GM11168 (cell line): ENCODE measurements around the gene LELP1.
"Not testable (repeated sequence)": the region's sequence is repeated elsewhere in the genome, so short reads cannot be mapped to it uniquely, and the experiment has no call there.

ENCODE experiments used
- in situ Hi-C: fragments of 300-500 bp; cut with MboI; formaldehyde crosslinking; loops from one replicate; pipeline ENCODE4 v1.12.0; 2022; ENCODE audit warnings: low sequenced_read_pairs; ENCODE audit not compliant: unreplicated experiment

The LELP1 gene

GRCh38 chr1:153227810-153228209, 24.6 kb downstream of the LELP1 start:
- in situ Hi-C loops, result no loop called here

GRCh38 chr1:153228491-153228890, 25.3 kb downstream of the LELP1 start:
- in situ Hi-C loops, result no loop called here

- in situ Hi-C loops, result not testable (repeated sequence)
These were observed 26.0 kb downstream of the LELP1 start for GRCh38 chr1:153229076-153229829.

GRCh38 chr1:153231363-153231762, 28.1 kb downstream of the LELP1 start:
- in situ Hi-C loops, result no loop called here

GRCh38 chr1:153231785-153232184, 28.6 kb downstream of the LELP1 start:
- in situ Hi-C loops, result no loop called here

GRCh38 chr1:153232553-153232952, 29.3 kb downstream of the LELP1 start:
- in situ Hi-C loops, result no loop called here

- in situ Hi-C loops, result no loop called here
These were observed 30.2 kb downstream of the LELP1 start for GRCh38 chr1:153233448-153233847.

- in situ Hi-C loops, result no loop called here
These were observed 35.3 kb downstream of the LELP1 start for GRCh38 chr1:153238527-153238926.

GRCh38 chr1:153242160-153242559, 38.9 kb downstream of the LELP1 start:
- in situ Hi-C loops, result no loop called here

- in situ Hi-C loops, result no loop called here
These were observed 42.2 kb downstream of the LELP1 start for GRCh38 chr1:153245466-153245865.

- in situ Hi-C loops, result no loop called here
These were observed 42.8 kb downstream of the LELP1 start for GRCh38 chr1:153246018-153246417.

- in situ Hi-C loops, result no loop called here
These were observed 43.6 kb downstream of the LELP1 start for GRCh38 chr1:153246825-153247224.

- in situ Hi-C loops, result no loop called here
These were observed 45.1 kb downstream of the LELP1 start for GRCh38 chr1:153248176-153248879.

- in situ Hi-C loops, result no loop called here
These were observed 46.9 kb downstream of the LELP1 start for GRCh38 chr1:153250166-153250565.

GRCh38 chr1:153251087-153251486, 47.9 kb downstream of the LELP1 start:
- in situ Hi-C loops, result no loop called here

- in situ Hi-C loops, result no loop called here
These were observed 48.3 kb downstream of the LELP1 start for GRCh38 chr1:153251562-153251961.

GRCh38 chr1:153251988-153252387, 48.8 kb downstream of the LELP1 start:
- in situ Hi-C loops, result no loop called here

GRCh38 chr1:153253076-153253475, 49.8 kb downstream of the LELP1 start:
- in situ Hi-C loops, result no loop called here

GRCh38 chr1:153253693-153254092, 50.5 kb downstream of the LELP1 start:
- in situ Hi-C loops, result no loop called here
